HFFc6 (cell line): ENCODE measurements around the gene PTPN14. TPM values are rescaled to one million over a fixed set of nuclear protein-coding genes. Genes with fewer than 3 reads are reported as not detected.

Experiments
- DNase-seq: peaks from one replicate; pipeline ENCODE4 v3.0.0-alpha.2; 2018
- H3K27ac Mint-ChIP-seq: 2 replicates; pipeline ENCODE4 v1.8.0; 2020; ENCODE audit warnings: mild to moderate bottlenecking, mixed read lengths
- H3K27me3 Mint-ChIP-seq: 2 replicates; pipeline ENCODE4 v1.8.0; 2021; ENCODE audit warnings: mild to moderate bottlenecking, moderate library complexity, mixed read lengths; ENCODE audit not compliant: insufficient read depth
- H3K36me3 Mint-ChIP-seq: 2 replicates; pipeline ENCODE4 v1.8.0; 2021; ENCODE audit warnings: low read depth, mixed read lengths
- H3K4me1 Mint-ChIP-seq: 2 replicates; pipeline ENCODE4 v1.8.0; 2020; ENCODE audit warnings: low read depth, mixed read lengths
- H3K4me3 Mint-ChIP-seq: 2 replicates; pipeline ENCODE4 v1.8.0; 2020; ENCODE audit warnings: mild to moderate bottlenecking, moderate library complexity, mixed read lengths
- H3K9me3 Mint-ChIP-seq: 2 replicates; pipeline ENCODE4 v1.8.0; 2020; ENCODE audit warnings: mild to moderate bottlenecking, mixed read lengths
- total RNA-seq, 6 experiments: library from RNA; stranded (reverse); fragmentation: NEBNext Ultra II Directional; extraction: Animal tissue kit (Norgen Biotek cat#: 25700); gene quantifications; 2 replicates in 1 of 6; 3 replicates in 5 of 6; pipeline ENCODE4 v1.2.3, GENCODE V29; 2021
- TF ChIP-seq, protein P1 (sequence below): fragments of 200-600 bp; sonication (generic); IDR thresholded peaks from 2 replicates; pipeline ENCODE4 v1.5.0; 2021; ENCODE audit warnings: antibody characterized with exemption, mild to moderate bottlenecking

PTPN14 gene
- total RNA-seq, 6 experiments from 2014 or later = 93.6 to 140 (median 106) TPM

DNA sequence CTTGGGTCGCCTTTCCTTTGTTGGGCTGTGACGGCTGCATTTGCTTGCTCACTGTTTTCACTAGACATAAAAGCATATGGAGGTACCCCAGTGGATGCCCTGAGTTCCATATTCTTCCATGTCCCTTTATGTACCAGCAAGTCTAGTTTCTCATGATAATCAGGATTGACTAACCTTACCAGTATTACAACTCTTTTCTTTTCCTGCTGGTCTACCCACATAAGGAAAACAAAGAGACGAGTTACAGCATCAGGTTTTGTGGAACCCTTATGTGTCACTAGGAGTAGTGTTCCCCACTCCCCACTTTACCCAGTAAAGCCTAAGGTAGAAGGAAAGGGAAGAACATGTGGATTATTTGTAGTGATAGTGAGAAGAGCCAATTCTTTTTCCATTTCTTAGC lies 35.2 kb upstream of the PTPN14 start:
- H3K9me3 Mint-ChIP-seq = no peaks in the 10 kb centered on the region
- peaks cover 31% of the 10 kb centered on the region for H3K4me1 Mint-ChIP-seq
- DNase-seq = no peak
- TF ChIP-seq, protein P1, sequence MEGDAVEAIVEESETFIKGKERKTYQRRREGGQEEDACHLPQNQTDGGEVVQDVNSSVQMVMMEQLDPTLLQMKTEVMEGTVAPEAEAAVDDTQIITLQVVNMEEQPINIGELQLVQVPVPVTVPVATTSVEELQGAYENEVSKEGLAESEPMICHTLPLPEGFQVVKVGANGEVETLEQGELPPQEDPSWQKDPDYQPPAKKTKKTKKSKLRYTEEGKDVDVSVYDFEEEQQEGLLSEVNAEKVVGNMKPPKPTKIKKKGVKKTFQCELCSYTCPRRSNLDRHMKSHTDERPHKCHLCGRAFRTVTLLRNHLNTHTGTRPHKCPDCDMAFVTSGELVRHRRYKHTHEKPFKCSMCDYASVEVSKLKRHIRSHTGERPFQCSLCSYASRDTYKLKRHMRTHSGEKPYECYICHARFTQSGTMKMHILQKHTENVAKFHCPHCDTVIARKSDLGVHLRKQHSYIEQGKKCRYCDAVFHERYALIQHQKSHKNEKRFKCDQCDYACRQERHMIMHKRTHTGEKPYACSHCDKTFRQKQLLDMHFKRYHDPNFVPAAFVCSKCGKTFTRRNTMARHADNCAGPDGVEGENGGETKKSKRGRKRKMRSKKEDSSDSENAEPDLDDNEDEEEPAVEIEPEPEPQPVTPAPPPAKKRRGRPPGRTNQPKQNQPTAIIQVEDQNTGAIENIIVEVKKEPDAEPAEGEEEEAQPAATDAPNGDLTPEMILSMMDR = no peak
- no peaks in the 10 kb centered on the region for H3K36me3 Mint-ChIP-seq
- peaks cover 6% of the 10 kb centered on the region for H3K27me3 Mint-ChIP-seq
- no peak overlapping the region for H3K4me3 Mint-ChIP-seq
- no peak overlapping the region for H3K27ac Mint-ChIP-seq

- H3K4me3 Mint-ChIP-seq = no peak overlapping the region
- H3K9me3 Mint-ChIP-seq = no peaks in the 10 kb centered on the region
- DNase-seq = peak; percentile 65
- H3K4me1 Mint-ChIP-seq = peaks cover 42% of the 10 kb centered on the region
- H3K36me3 Mint-ChIP-seq = no peaks in the 10 kb centered on the region
- peak overlapping the region; percentile 20; the same call in 1 of the 2 replicates for H3K27ac Mint-ChIP-seq
- TF ChIP-seq, protein P1 = peak; percentile 94
- H3K27me3 Mint-ChIP-seq = peaks cover 4% of the 10 kb centered on the region
Measured at GRCh38 chr1:214584805-214585766, 33.7 kb upstream of the PTPN14 start.

GRCh38 chr1:214583824-214584554 lies 32.6 kb upstream of the PTPN14 start:
- Mint-ChIP-seq H3K27me3 (peaks cover 4% of the 10 kb centered on the region; the same call in 1 of the 2 replicates), H3K4me1 (peaks cover 42% of the 10 kb centered on the region), H3K36me3 (no peaks in the 10 kb centered on the region), H3K27ac (no peak overlapping the region), H3K4me3 (no peak overlapping the region), H3K9me3 (no peaks in the 10 kb centered on the region)
- no peak for DNase-seq
- TF ChIP-seq, protein P1 = no peak

DNA sequence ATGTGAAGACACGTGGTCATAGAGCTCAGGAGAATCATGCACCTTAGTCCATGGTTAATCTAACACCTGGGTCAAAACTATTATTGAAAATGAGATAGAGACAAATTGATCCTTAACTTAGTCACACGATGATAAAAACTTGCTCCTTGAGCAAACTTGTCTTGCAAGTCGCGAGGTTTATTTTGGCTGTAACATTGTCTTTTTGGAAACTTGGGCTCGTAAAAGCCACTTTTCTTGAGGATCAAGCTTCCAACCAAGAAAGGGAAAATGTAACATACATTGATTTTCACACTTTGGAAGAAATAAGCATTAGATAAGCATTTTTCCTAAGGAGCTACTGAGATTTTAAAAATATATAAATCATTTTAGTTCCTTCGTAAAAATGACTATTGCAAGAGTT lies 31.7 kb upstream of the PTPN14 start:
- Mint-ChIP-seq H3K4me3 (no peak overlapping the region), H3K4me1 (peaks cover 42% of the 10 kb centered on the region), H3K27me3 (peaks cover 4% of the 10 kb centered on the region; the same call in 1 of the 2 replicates), H3K9me3 (peaks cover 1% of the 10 kb centered on the region; the same call in 1 of the 2 replicates), H3K27ac (no peak overlapping the region), H3K36me3 (no peaks in the 10 kb centered on the region)
- TF ChIP-seq, protein P1 = no peak
- DNase-seq = no peak

DNA sequence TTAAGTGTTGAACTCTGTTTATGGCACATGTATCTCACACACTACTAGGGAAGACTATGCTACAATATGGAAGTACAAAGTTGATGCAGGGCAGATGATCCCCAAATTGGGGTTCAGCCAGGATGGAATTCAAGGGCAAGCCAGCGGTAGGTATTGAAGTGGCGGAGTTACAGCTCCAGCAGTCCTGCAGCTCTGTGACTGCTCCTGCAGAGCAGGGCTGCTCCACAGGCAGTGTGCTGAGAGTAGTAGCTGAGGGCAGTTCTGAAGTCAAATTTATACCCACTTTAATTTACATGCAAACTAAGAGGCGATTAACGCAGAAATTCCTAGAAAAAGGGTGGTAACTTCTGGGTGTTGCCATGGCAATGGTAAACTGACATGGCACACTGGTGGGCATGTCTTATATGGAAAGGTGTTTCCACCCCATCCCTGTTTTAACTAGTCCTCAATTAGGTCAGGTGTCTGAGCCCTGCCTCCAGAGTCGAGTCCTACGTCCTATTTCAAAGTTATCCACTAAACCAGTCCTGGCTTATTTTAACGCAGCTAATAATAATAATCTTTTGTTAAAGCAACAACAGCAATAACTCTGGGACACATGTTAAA lies 31.0 kb upstream of the PTPN14 start:
- Mint-ChIP-seq H3K9me3 (peaks cover 9% of the 10 kb centered on the region), H3K27ac (peak overlapping the region; percentile 25), H3K27me3 (peaks cover 2% of the 10 kb centered on the region; the same call in 1 of the 2 replicates), H3K4me1 (peaks cover 42% of the 10 kb centered on the region), H3K4me3 (no peak overlapping the region), H3K36me3 (peaks cover 6% of the 10 kb centered on the region; the same call in 1 of the 2 replicates)
- DNase-seq = no peak
- TF ChIP-seq, protein P1 = no peak
